Panc1 (cell line): ENCODE data around the gene HABP4. TPM values are rescaled to one million over a fixed set of nuclear protein-coding genes. Genes with fewer than 3 reads are reported as not detected.

Experiments used
- ATAC-seq: fragments of 200-7000 bp; cut with Tn5 transposase; 2 replicates; pipeline ENCODE4 v1.9.1; 2020; ENCODE audit warnings: mild to moderate bottlenecking, moderate library complexity
- BruUV-seq: library from RNA; stranded (reverse); fragments of 400-500 nt; replicated peaks from 2 replicates; lab custom pipeline; 2021; lab: Mats Ljungman, UMichigan
- CTCF ChIA-PET: fragments of 300-600 bp; sonication (Branson Sonifier 250); formaldehyde crosslinking; loops from one replicate; lab custom pipeline; 2022; ENCODE audit warnings: antibody characterized with exemption; lab: Charles Lee
- POLR2A ChIA-PET: fragments of 300-600 bp; sonication (Branson Sonifier 250); formaldehyde crosslinking; loops from one replicate; lab custom pipeline; 2022; ENCODE audit warnings: antibody characterized with exemption; lab: Charles Lee
- DNase-seq: peaks from one replicate; pipeline ENCODE4 v3.0.0-alpha.2; 2010; ENCODE audit warnings: low read depth, low spot score
- H3K27ac ChIP-seq: 2 replicates; pipeline ENCODE4 v1.5.1; 2011; ENCODE audit warnings: mild to moderate bottlenecking, low read length, inconsistent platforms
- H3K27me3 ChIP-seq: fragments of 200-500 bp; sonication (Bioruptor generic); 2 replicates; pipeline ENCODE4 v1.6.0; 2014; ENCODE audit warnings: low read length, inconsistent platforms; ENCODE audit not compliant: control insufficient read depth, insufficient read depth
- H3K36me3 ChIP-seq: fragments of 200-500 bp; sonication (Bioruptor generic); 2 replicates; pipeline ENCODE4 v1.5.1; 2014; ENCODE audit warnings: inconsistent platforms, mild to moderate bottlenecking, low read length, moderate library complexity; ENCODE audit not compliant: control insufficient read depth, insufficient read depth
- H3K4me1 ChIP-seq: 2 replicates; pipeline ENCODE4 v1.5.1; 2011; ENCODE audit warnings: inconsistent platforms, mild to moderate bottlenecking, low read length, moderate library complexity; ENCODE audit not compliant: control insufficient read depth, insufficient read depth
- H3K4me3 ChIP-seq, 2 experiments: 2 replicates each; pipeline ENCODE4 v1.5.1; 2011 to 2012; ENCODE audit warnings: low read depth in 2 of 2, low read length in 2 of 2, mild to moderate bottlenecking in 2 of 2, inconsistent platforms in 1 of 2, moderate library complexity in 1 of 2
- H3K9me3 ChIP-seq: fragments of 200-500 bp; sonication (Bioruptor generic); 2 replicates; pipeline ENCODE4 v1.5.1; 2014; ENCODE audit warnings: low read depth, mild to moderate bottlenecking, inconsistent platforms, low read length, moderate library complexity; ENCODE audit not compliant: control insufficient read depth, insufficient read depth
- POLR2AphosphoS5 ChIP-seq: IDR thresholded peaks from 2 replicates; pipeline ENCODE4 v1.6.1; 2012; ENCODE audit warnings: mild to moderate bottlenecking, low read depth, low read length, moderate library complexity
- SIN3A ChIP-seq: IDR thresholded peaks from 2 replicates; pipeline ENCODE4 v1.6.1; 2012; ENCODE audit warnings: low read depth, mild to moderate bottlenecking, low read length, moderate library complexity, borderline replicate concordance; ENCODE audit not compliant: insufficient read depth
- TCF7L2 ChIP-seq: IDR thresholded peaks from 2 replicates; pipeline ENCODE4 v1.6.1; 2011; ENCODE audit warnings: mild to moderate bottlenecking, low read depth, low read length, inconsistent platforms
- in situ Hi-C: cut with HindIII; loops from 2 replicates; pipeline ENCODE4 v1.10.0; 2016; ENCODE audit warnings: low sequenced_read_pairs, low pct_unique_long_range_greater_than_20kb
- intact Hi-C: fragments of 100-400 bp; cut with micrococcal nuclease; formaldehyde crosslinking; loops from one replicate; pipeline ENCODE4 v1.10.0; 2022; ENCODE audit not compliant: unreplicated experiment
- total RNA-seq: library from RNA; stranded (reverse); gene quantifications from one replicate; pipeline ENCODE4 v1.2.1, GENCODE V29; 2021; ENCODE audit not compliant: unreplicated experiment
- TF ChIP-seq, protein P1 (sequence below), 2 experiments: IDR thresholded peaks; 2 replicates each; pipeline ENCODE4 v1.6.1; 2011 to 2012; ENCODE audit warnings: low read depth in 2 of 2, control low read depth in 1 of 2, low read length in 1 of 2, mild to moderate bottlenecking in 1 of 2, moderate library complexity in 1 of 2; ENCODE audit not compliant: insufficient read depth in 1 of 2
- TF ChIP-seq, protein P2 (sequence below): fragments of 450-650 bp; IDR thresholded peaks from 2 replicates; pipeline ENCODE4 v1.5.1; 2017; ENCODE audit warnings: mild to moderate bottlenecking

Gene HABP4
- total RNA-seq, 1 experiment from 2014 or later = 32.3 TPM

DNA sequence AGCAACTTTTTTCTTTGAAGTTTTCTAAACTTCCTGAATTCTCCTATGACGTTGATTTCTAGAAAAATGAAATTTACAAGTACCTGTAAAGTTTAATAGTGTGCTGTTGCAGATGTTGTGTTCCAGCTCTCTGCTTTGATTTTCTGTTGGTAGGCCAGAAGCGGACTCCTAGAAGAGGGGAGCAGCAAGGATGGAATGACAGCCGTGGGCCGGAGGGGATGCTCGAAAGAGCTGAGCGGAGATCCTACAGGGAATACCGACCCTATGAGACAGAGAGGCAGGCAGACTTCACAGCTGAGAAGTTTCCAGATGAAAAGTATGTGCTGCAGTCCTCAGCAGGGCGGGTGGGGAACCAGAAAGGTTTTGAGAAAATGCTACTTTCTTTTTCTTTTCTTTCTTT, 8.3 kb downstream of the HABP4 start:
- no TSS peak for BruUV-seq
- Histone ChIP-seq H3K36me3 (peaks cover 2% of the 10 kb centered on the region), H3K27ac (no peak overlapping the region), H3K27me3 (no peaks in the 10 kb centered on the region), H3K9me3 (no peaks in the 10 kb centered on the region), H3K4me1 (no peaks in the 10 kb centered on the region; the same call in 1 of the 2 replicates), H3K4me3 (no peak overlapping the region)
- ChIA-PET CTCF (no interaction called here), POLR2A (interaction anchor here (0.7 kb wide), 1 partner anchor 120 kb away, joined by 6 read pairs; no protein-coding TSS in a partner anchor)
- in situ Hi-C loops = no loop called here
- DNase-seq (no peak), ATAC-seq (no peak)
- TF ChIP-seq TCF7L2 = no peak
- TF ChIP-seq POLR2AphosphoS5 = no peak
- TF ChIP-seq, protein P1, sequence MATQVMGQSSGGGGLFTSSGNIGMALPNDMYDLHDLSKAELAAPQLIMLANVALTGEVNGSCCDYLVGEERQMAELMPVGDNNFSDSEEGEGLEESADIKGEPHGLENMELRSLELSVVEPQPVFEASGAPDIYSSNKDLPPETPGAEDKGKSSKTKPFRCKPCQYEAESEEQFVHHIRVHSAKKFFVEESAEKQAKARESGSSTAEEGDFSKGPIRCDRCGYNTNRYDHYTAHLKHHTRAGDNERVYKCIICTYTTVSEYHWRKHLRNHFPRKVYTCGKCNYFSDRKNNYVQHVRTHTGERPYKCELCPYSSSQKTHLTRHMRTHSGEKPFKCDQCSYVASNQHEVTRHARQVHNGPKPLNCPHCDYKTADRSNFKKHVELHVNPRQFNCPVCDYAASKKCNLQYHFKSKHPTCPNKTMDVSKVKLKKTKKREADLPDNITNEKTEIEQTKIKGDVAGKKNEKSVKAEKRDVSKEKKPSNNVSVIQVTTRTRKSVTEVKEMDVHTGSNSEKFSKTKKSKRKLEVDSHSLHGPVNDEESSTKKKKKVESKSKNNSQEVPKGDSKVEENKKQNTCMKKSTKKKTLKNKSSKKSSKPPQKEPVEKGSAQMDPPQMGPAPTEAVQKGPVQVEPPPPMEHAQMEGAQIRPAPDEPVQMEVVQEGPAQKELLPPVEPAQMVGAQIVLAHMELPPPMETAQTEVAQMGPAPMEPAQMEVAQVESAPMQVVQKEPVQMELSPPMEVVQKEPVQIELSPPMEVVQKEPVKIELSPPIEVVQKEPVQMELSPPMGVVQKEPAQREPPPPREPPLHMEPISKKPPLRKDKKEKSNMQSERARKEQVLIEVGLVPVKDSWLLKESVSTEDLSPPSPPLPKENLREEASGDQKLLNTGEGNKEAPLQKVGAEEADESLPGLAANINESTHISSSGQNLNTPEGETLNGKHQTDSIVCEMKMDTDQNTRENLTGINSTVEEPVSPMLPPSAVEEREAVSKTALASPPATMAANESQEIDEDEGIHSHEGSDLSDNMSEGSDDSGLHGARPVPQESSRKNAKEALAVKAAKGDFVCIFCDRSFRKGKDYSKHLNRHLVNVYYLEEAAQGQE (IDR thresholded peaks at IDR 0.05; ENCODE audit: insufficient read depth in 1 of 2, low read depth in 2 of 2, low read length in 1 of 2) = no peak
- TF ChIP-seq SIN3A = no peak
- TF ChIP-seq, protein P2, sequence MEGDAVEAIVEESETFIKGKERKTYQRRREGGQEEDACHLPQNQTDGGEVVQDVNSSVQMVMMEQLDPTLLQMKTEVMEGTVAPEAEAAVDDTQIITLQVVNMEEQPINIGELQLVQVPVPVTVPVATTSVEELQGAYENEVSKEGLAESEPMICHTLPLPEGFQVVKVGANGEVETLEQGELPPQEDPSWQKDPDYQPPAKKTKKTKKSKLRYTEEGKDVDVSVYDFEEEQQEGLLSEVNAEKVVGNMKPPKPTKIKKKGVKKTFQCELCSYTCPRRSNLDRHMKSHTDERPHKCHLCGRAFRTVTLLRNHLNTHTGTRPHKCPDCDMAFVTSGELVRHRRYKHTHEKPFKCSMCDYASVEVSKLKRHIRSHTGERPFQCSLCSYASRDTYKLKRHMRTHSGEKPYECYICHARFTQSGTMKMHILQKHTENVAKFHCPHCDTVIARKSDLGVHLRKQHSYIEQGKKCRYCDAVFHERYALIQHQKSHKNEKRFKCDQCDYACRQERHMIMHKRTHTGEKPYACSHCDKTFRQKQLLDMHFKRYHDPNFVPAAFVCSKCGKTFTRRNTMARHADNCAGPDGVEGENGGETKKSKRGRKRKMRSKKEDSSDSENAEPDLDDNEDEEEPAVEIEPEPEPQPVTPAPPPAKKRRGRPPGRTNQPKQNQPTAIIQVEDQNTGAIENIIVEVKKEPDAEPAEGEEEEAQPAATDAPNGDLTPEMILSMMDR = no peak
- intact Hi-C loops = no loop called here

DNA sequence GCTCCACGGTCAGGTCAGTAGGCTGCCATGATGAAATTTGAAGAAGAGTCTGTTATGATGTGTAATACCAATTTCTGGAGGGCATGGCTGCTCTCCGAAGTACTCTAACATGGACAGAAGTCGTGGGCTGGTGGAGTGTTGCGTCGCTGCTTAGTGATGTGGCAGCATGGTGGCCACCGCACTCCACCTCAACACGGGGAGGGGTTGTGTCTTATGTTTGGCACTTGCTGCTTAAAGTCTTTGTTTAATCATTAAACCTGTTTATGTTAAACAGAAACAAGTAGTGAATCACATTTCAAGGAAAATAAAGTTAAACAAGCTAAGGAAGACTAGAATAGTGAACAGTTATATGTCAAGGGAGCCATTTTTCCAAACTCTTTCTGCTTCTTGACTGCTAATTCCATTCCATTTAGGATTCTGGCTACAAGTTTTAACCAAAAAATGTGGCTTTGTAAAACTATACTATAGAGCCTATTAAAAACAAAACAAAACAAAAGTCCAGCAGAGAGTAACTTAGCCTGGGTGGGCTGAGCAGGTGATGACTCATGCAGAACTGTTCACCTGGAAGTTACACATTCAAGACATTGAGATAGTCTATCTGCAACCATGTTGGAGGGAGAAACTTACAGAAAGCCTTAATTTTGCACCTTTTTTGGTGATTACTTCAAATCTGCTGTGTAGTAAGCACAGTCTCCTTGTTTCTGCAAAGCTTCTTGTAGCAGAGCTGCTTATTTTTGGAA, 9.5 kb downstream of the HABP4 start:
- DNase-seq (no peak), ATAC-seq (no peak)
- BruUV-seq = no TSS peak
- no peaks in the 10 kb centered on the region for H3K4me1 ChIP-seq
- ChIA-PET POLR2A (no interaction called here), CTCF (no interaction called here)
- no peaks in the 10 kb centered on the region for H3K9me3 ChIP-seq
- in situ Hi-C loops = no loop called here
- no peak overlapping the region for H3K4me3 ChIP-seq
- intact Hi-C loops = no loop called here
- TF ChIP-seq SIN3A = no peak
- no peak for TF ChIP-seq TCF7L2
- TF ChIP-seq POLR2AphosphoS5 = no peak
- TF ChIP-seq, protein P2 = no peak
- TF ChIP-seq, protein P1 (IDR thresholded peaks at IDR 0.05; ENCODE audit: insufficient read depth in 1 of 2, low read depth in 2 of 2, low read length in 1 of 2) = no peak
- no peaks in the 10 kb centered on the region for H3K27me3 ChIP-seq
- peaks cover 2% of the 10 kb centered on the region for H3K36me3 ChIP-seq
- H3K27ac ChIP-seq = no peak overlapping the region
